Transverse colon (tissue), 4 donors: ENCODE results near the gene STN1. TPM values are rescaled to one million over a fixed set of nuclear protein-coding genes. Genes with fewer than 3 reads are reported as not detected.

Experiments used
- DNase-seq: peaks from one replicate; pipeline ENCODE4 v3.0.0-alpha.2; 2019
- H3K27ac ChIP-seq, 4 donors: fragments of 200-600 bp; sonication (generic); 2 replicates each; pipeline ENCODE4 v1.5.1; 2016 to 2018; ENCODE audit warnings: inconsistent platforms in 4 of 4
- H3K27me3 ChIP-seq: fragments of 200-600 bp; sonication (generic); 2 replicates; pipeline ENCODE4 v1.5.1; 2017; ENCODE audit warnings: inconsistent platforms
- H3K36me3 ChIP-seq, 4 donors: fragments of 200-600 bp; sonication (generic); 2 replicates each; pipeline ENCODE4 v1.5.1; 2017 to 2019; ENCODE audit warnings: inconsistent platforms in 4 of 4
- H3K4me1 ChIP-seq, 4 donors: fragments of 200-600 bp; sonication (generic); 2 replicates each; pipeline ENCODE4 v1.5.1; 2017 to 2020; ENCODE audit warnings: inconsistent platforms in 4 of 4
- H3K4me3 ChIP-seq, 4 donors: fragments of 200-600 bp; sonication (generic); 1 replicate in 1 of 4; 2 replicates in 3 of 4; pipeline versions ENCODE4 v1.5.1 to v1.6.1; 2017 to 2019; ENCODE audit warnings: inconsistent platforms in 4 of 4
- H3K9me3 ChIP-seq, 2 donors: fragments of 200-600 bp; sonication (generic); 2 replicates each; pipeline ENCODE4 v1.5.1; 2017 to 2019; ENCODE audit warnings: inconsistent platforms in 2 of 2
- CTCF ChIP-seq, 5 experiments: fragments of 200-600 bp in 3 of 5; fragments of 450-650 bp in 2 of 5; sonication (generic) in 3 of 5; IDR thresholded peaks; 1 replicate in 2 of 5; 2 replicates in 3 of 5; pipeline ENCODE4 v1.5.1; 2016 to 2017; ENCODE audit warnings: antibody characterized with exemption in 5 of 5, inconsistent platforms in 3 of 5, mild to moderate bottlenecking in 2 of 5, moderate library complexity in 1 of 5
- EP300 ChIP-seq: sonication (generic); formaldehyde crosslinking; IDR thresholded peaks from one replicate; pipeline ENCODE4 v1.6.1; 2017; ENCODE audit warnings: antibody characterized with exemption, low read depth
- POLR2A ChIP-seq: fragments of 450-650 bp; IDR thresholded peaks from one replicate; pipeline ENCODE4 v1.6.1; 2016; ENCODE audit warnings: antibody characterized with exemption, mild to moderate bottlenecking, moderate library complexity
- POLR2AphosphoS5 ChIP-seq, 3 donors: sonication (generic); formaldehyde crosslinking; IDR thresholded peaks; one replicate each; pipeline ENCODE4 v1.6.1; 2016; ENCODE audit warnings: antibody characterized with exemption in 3 of 3
- WGBS, 2 donors: methylation state at CpG; one replicate each; pipeline ENCODE4 v1.1.5; 2018; ENCODE audit warnings: low coverage in 1 of 2; 5-methylcytosine and 5-hydroxymethylcytosine counted together
- in situ Hi-C, 4 donors: fragments of 200-750 bp; cut with MboI; loops; one replicate each; pipeline versions ENCODE4 v1.15.0 to v1.15.1; 2017; ENCODE audit warnings: low sequenced_read_pairs in 3 of 4, low pct_ligation_motif_present in 1 of 4, low pct_unique_long_range_greater_than_20kb in 1 of 4
- intact Hi-C: fragments of 100-400 bp; cut with DNase I; formaldehyde crosslinking; loops from one replicate; pipeline ENCODE4 v1.15.1; 2023; ENCODE audit warnings: low total_unique reads
- total RNA-seq, 4 donors: library from RNA; depleted of rRNA; stranded (reverse); fragments of >200 nt; gene quantifications; one replicate each; pipeline ENCODE4 v1.1.0, GENCODE V29; 2016

Gene STN1
- total RNA-seq, 4 donors from 2014 or later: 20.8 to 31.8 (median 26.4) TPM

GRCh38 chr10:103893817-103894216, 24.2 kb downstream of the STN1 start:
- intact Hi-C loops (no loop called here), in situ Hi-C loops (loop anchor here in 3 of 4 donors (10.0 to 25.0 kb wide), 4 partner anchors 91 to 318 kb away; partner anchors contain the start of genes COL17A1 (in 1 of the 3) and SFR1 (in 1 of the 3))
- 24% methylated on average over 2 of the region's 2 CpGs; no CpG with 5 or more reads in 1 of the 2 donors for WGBS, 2 donors

GRCh38 chr10:103892181-103892580, 25.8 kb downstream of the STN1 start:
- in situ Hi-C loops (loop anchor here in 3 of 4 donors (10.0 to 25.0 kb wide), 4 partner anchors 93 to 320 kb away; partner anchors contain the start of genes COL17A1 (in 1 of the 3) and SFR1 (in 1 of the 3)), intact Hi-C loops (no loop called here)
- no peak overlapping the region for H3K4me3 ChIP-seq
- peaks cover 20 to 65% (median 51%) of the 10 kb centered on the region in 4 donors for H3K4me1 ChIP-seq
- TF ChIP-seq CTCF (IDR thresholded peaks at IDR 0.05) (no peak), POLR2A (no peak), EP300 (no peak), POLR2AphosphoS5 (IDR thresholded peaks at IDR 0.05) (no peak)
- no peaks in the 10 kb centered on the region for H3K27me3 ChIP-seq
- 93 to 97% methylated on average over 3 of the region's 3 CpGs for WGBS, 2 donors
- H3K27ac ChIP-seq: no peak overlapping the region
- DNase-seq: no peak
- H3K36me3 ChIP-seq: peaks cover 0 to 8% (median 1%) of the 10 kb centered on the region in 4 donors
- no peaks in the 10 kb centered on the region for H3K9me3 ChIP-seq

More at GRCh38 chr10:103893817-103894216, 24.2 kb downstream of the STN1 start:
- peaks cover 16 to 49% (median 36%) of the 10 kb centered on the region in 4 donors for H3K4me1 ChIP-seq
- no peak for TF ChIP-seq POLR2AphosphoS5 (IDR thresholded peaks at IDR 0.05)
- no peak for TF ChIP-seq EP300
- TF ChIP-seq CTCF (IDR thresholded peaks at IDR 0.05): no peak
- no peak for TF ChIP-seq POLR2A
- H3K36me3 ChIP-seq: peaks cover 0 to 19% (median 9%) of the 10 kb centered on the region in 4 donors
- no peaks in the 10 kb centered on the region for H3K27me3 ChIP-seq
- DNase-seq: no peak
- no peaks in the 10 kb centered on the region for H3K9me3 ChIP-seq
- no peak overlapping the region for H3K4me3 ChIP-seq
- peak overlapping the region; percentile 79 to 87 (median 82) for H3K27ac ChIP-seq

- H3K36me3 ChIP-seq: peaks cover 0 to 6% (median 0%) of the 10 kb centered on the region in 4 donors
- in situ Hi-C loops (loop anchor here in 3 of 4 donors (10.0 to 25.0 kb wide), 4 partner anchors 94 to 322 kb away; partner anchors contain the start of genes COL17A1 (in 1 of the 3) and SFR1 (in 1 of the 3)), intact Hi-C loops (no loop called here)
- peak overlapping the region; percentile 78 to 92 (median 82) for H3K27ac ChIP-seq
- H3K9me3 ChIP-seq: no peaks in the 10 kb centered on the region
- DNase-seq: no peak
- WGBS, 2 donors: 81 to 90% methylated on average over 2 of the region's 2 CpGs
- H3K27me3 ChIP-seq: no peaks in the 10 kb centered on the region
- peaks cover 20 to 65% (median 50%) of the 10 kb centered on the region in 4 donors for H3K4me1 ChIP-seq
- TF ChIP-seq POLR2A (no peak), CTCF (IDR thresholded peaks at IDR 0.05) (no peak), POLR2AphosphoS5 (IDR thresholded peaks at IDR 0.05) (no peak), EP300 (no peak)
- H3K4me3 ChIP-seq: no peak overlapping the region
Observed at GRCh38 chr10:103890688-103891087, 27.3 kb downstream of the STN1 start.

GRCh38 chr10:103890194-103890658, 27.8 kb downstream of the STN1 start:
- peak; percentile 4 for TF ChIP-seq EP300
- TF ChIP-seq CTCF (IDR thresholded peaks at IDR 0.05): no peak
- peak; percentile 21 to 88 (median 80) for TF ChIP-seq POLR2AphosphoS5 (IDR thresholded peaks at IDR 0.05)
- peak; percentile 75 for TF ChIP-seq POLR2A
- whole genome bisulfite sequencing, 2 donors: 39 to 50% methylated on average over 1 to 4 of the region's 4 CpGs
- peak; percentile 86 for DNase-seq
- H3K27me3 ChIP-seq: no peaks in the 10 kb centered on the region
- H3K27ac ChIP-seq: peak overlapping the region; percentile 78 to 92 (median 82)
- intact Hi-C loops: no loop called here
- no peaks in the 10 kb centered on the region for H3K9me3 ChIP-seq
- in situ Hi-C loops: loop anchor here in 3 of 4 donors (10.0 to 25.0 kb wide), 4 partner anchors 95 to 322 kb away; partner anchors contain the start of genes COL17A1 (in 1 of the 3) and SFR1 (in 1 of the 3)
- H3K36me3 ChIP-seq: peaks cover 0 to 6% (median 0%) of the 10 kb centered on the region in 4 donors
- peak overlapping the region in 1 of 4 donors; percentile 11 for H3K4me3 ChIP-seq
- peaks cover 20 to 61% (median 46%) of the 10 kb centered on the region in 4 donors for H3K4me1 ChIP-seq
